SK-N-SH (cell line): ENCODE results near the gene AMN1. TPM values are rescaled to one million over a fixed set of nuclear protein-coding genes. Genes with fewer than 3 reads are reported as not detected.

Source experiments
- CTCF ChIA-PET: fragments of 300-600, 350-600 bp; formaldehyde crosslinking; extraction: SDS; loops from one replicate; lab custom pipeline; 2021; lab: Yijun Ruan, JAX
- POLR2A ChIA-PET: fragments of 350-600 bp; sonication (Branson Sonifier 250); formaldehyde crosslinking; extraction: SDS; loops from one replicate; lab custom pipeline; 2020; ENCODE audit warnings: antibody characterized with exemption, inconsistent platforms; lab: Yijun Ruan, JAX
- DNase-seq: peaks from one replicate; pipeline ENCODE4 v3.0.0; 2012
- H2AFZ ChIP-seq: fragments of 200-600 bp; sonication (generic); 2 replicates; pipeline ENCODE4 v1.8.1; 2016; ENCODE audit warnings: antibody characterized with exemption, mild to moderate bottlenecking, low read depth
- H3F3A ChIP-seq: fragments of 200-600 bp; sonication (generic); replicated peaks from 2 replicates; pipeline ENCODE3; 2016; ENCODE audit warnings: antibody characterized with exemption, mild to moderate bottlenecking; ENCODE audit not compliant: insufficient read depth
- H3K27ac ChIP-seq, 2 experiments: fragments of 200-500 bp in 1 of 2; fragments of 200-600 bp in 1 of 2; sonication (Bioruptor generic) in 1 of 2; sonication (generic), shearing (Covaris generic) in 1 of 2; 2 replicates each; pipeline versions ENCODE4 v1.5.1 to v1.6.1; 2014 to 2016; ENCODE audit warnings: low read depth in 2 of 2, inconsistent platforms in 1 of 2, low read length in 1 of 2, mild to moderate bottlenecking in 1 of 2, mixed read lengths in 1 of 2
- H3K27me3 ChIP-seq: fragments of 200-600 bp; sonication (generic), shearing (Covaris generic); 2 replicates; pipeline ENCODE4 v1.6.1; 2016; ENCODE audit warnings: mixed run types; ENCODE audit not compliant: insufficient read depth
- H3K36me3 ChIP-seq, 2 experiments: fragments of 200-500 bp in 1 of 2; fragments of 200-600 bp in 1 of 2; sonication (Bioruptor generic) in 1 of 2; sonication (generic) in 1 of 2; replicated peaks in 1 of 2; 2 replicates each; pipeline versions ENCODE3 to v1.5.1; 2014 to 2016; ENCODE audit warnings: low read length in 1 of 2, mild to moderate bottlenecking in 1 of 2; ENCODE audit not compliant: insufficient read depth in 2 of 2, control insufficient read depth in 1 of 2
- H3K4me1 ChIP-seq, 2 experiments: fragments of 200-500 bp in 1 of 2; fragments of 200-600 bp in 1 of 2; sonication (Bioruptor generic) in 1 of 2; sonication (generic), shearing (Covaris generic) in 1 of 2; 2 replicates each; pipeline versions ENCODE4 v1.5.1 to v1.6.1; 2014 to 2016; ENCODE audit warnings: low read depth in 1 of 2, low read length in 1 of 2, mixed run types in 1 of 2; ENCODE audit not compliant: insufficient read depth in 2 of 2, control insufficient read depth in 1 of 2
- H3K4me2 ChIP-seq: fragments of 200-600 bp; sonication (generic), shearing (Covaris generic); 2 replicates; pipeline ENCODE4 v1.6.1; 2017; ENCODE audit warnings: mixed run types
- H3K4me3 ChIP-seq, 2 experiments: fragments of 200-500 bp in 1 of 2; fragments of 200-600 bp in 1 of 2; sonication (Bioruptor generic) in 1 of 2; sonication (generic), shearing (Covaris generic) in 1 of 2; 2 replicates each; pipeline versions ENCODE4 v1.5.1 to v1.8.1; 2014 to 2016; ENCODE audit warnings: low read depth in 2 of 2, inconsistent platforms in 1 of 2, low read length in 1 of 2, mild to moderate bottlenecking in 1 of 2, mixed read lengths in 1 of 2, moderate library complexity in 1 of 2
- H3K79me2 ChIP-seq: fragments of 200-600 bp; sonication (generic); 2 replicates; pipeline ENCODE4 v1.8.1; 2017; ENCODE audit warnings: mild to moderate bottlenecking; ENCODE audit not compliant: insufficient read depth
- H3K9ac ChIP-seq: fragments of 200-600 bp; sonication (generic); 2 replicates; pipeline ENCODE4 v1.6.1; 2017; ENCODE audit warnings: mixed run types
- H3K9me2 ChIP-seq: fragments of 200-600 bp; sonication (generic); 2 replicates; pipeline ENCODE4 v1.6.1; 2017; ENCODE audit warnings: mixed run types
- H3K9me3 ChIP-seq: fragments of 200-600 bp; sonication (generic); 2 replicates; pipeline ENCODE4 v1.6.1; 2017; ENCODE audit warnings: mixed run types, mild to moderate bottlenecking, moderate library complexity
- H4K20me1 ChIP-seq: fragments of 200-600 bp; sonication (generic); 2 replicates; pipeline ENCODE4 v1.6.1; 2017; ENCODE audit warnings: mild to moderate bottlenecking, mixed run types; ENCODE audit not compliant: insufficient read depth
- CTCF ChIP-seq: fragments of 200-600 bp; sonication (generic); IDR thresholded peaks from 2 replicates; pipeline ENCODE4 v1.6.1; 2017; ENCODE audit warnings: antibody characterized with exemption, mild to moderate bottlenecking, moderate library complexity
- ELF1 ChIP-seq: IDR thresholded peaks from 2 replicates; pipeline ENCODE4 v1.4.0; 2012
- EP300 ChIP-seq, 2 experiments: IDR thresholded peaks; 2 replicates each; pipeline versions ENCODE4 v1.4.0 to v1.6.1; 2012; ENCODE audit warnings: borderline replicate concordance in 1 of 2, low read depth in 1 of 2, low read length in 1 of 2
- FOSL2 ChIP-seq: IDR thresholded peaks from 2 replicates; pipeline ENCODE4 v1.4.0; 2012; ENCODE audit warnings: low read depth, mild to moderate bottlenecking, moderate library complexity, borderline replicate concordance
- FOXJ3 ChIP-seq: sonication (generic); formaldehyde crosslinking; IDR thresholded peaks from 2 replicates; pipeline ENCODE4 v1.5.1; 2020; ENCODE audit warnings: mild to moderate bottlenecking, missing genetic modification reagents
- GATA2 ChIP-seq: sonication (generic); formaldehyde crosslinking; IDR thresholded peaks from 2 replicates; pipeline ENCODE4 v1.5.0; 2020; ENCODE audit warnings: mild to moderate bottlenecking, missing genetic modification reagents
- MEF2A ChIP-seq: IDR thresholded peaks from 2 replicates; pipeline ENCODE4 v1.4.0; 2012; ENCODE audit warnings: low read depth, borderline replicate concordance
- NFIC ChIP-seq: IDR thresholded peaks from 2 replicates; pipeline ENCODE4 v1.4.0; 2012; ENCODE audit warnings: borderline replicate concordance
- TCF12 ChIP-seq: IDR thresholded peaks from 2 replicates; pipeline ENCODE4 v1.4.0; 2012
- USF1 ChIP-seq: IDR thresholded peaks from 2 replicates; pipeline ENCODE4 v1.4.0; 2012; ENCODE audit warnings: low read depth, borderline replicate concordance
- USF2 ChIP-seq: fragments of 150-350 bp; IDR thresholded peaks from 2 replicates; pipeline ENCODE4 v1.6.1; 2017; ENCODE audit warnings: antibody characterized with exemption, low read length, low read depth, borderline replicate concordance
- YY1 ChIP-seq: IDR thresholded peaks from 2 replicates; pipeline ENCODE4 v1.4.0; 2012; ENCODE audit warnings: low read depth, mild to moderate bottlenecking
- ZBTB33 ChIP-seq: IDR thresholded peaks from 2 replicates; pipeline ENCODE4 v1.4.0; 2012; ENCODE audit warnings: low read depth, borderline replicate concordance
- WGBS: methylation state at CpG from one replicate; pipeline ENCODE4 v1.1.6; 2017; ENCODE audit warnings: low lambda C conversion rate; 5-methylcytosine and 5-hydroxymethylcytosine counted together
- polyA plus RNA-seq, 3 experiments: library from polyadenylated mRNA; depleted of rRNA; stranded (reverse); fragments of >200 nt; gene quantifications; 2 replicates each; pipeline ENCODE4 v1.2.3, GENCODE V29; 2012

Gene AMN1
- polyA plus RNA-seq, 1 of the 3 experiments (the other 2 are of a cell fraction) = 8.6 TPM

- Histone ChIP-seq H3K36me3 (peaks cover 0 to 3% of the 10 kb centered on the region in 2 experiments), H3K79me2 (peaks cover 1% of the 10 kb centered on the region; the same call in 1 of the 2 replicates), H3K9me2 (no peaks in the 10 kb centered on the region), H3K27ac (no peak overlapping the region), H2AFZ (no peak overlapping the region), H3K4me1 (peaks cover 0 to 13% of the 10 kb centered on the region in 2 experiments; a peak in 1 of 4 replicates), H3K9ac (no peak overlapping the region), H3K4me2 (no peak overlapping the region), H3K27me3 (no peaks in the 10 kb centered on the region), H3K4me3 (no peak overlapping the region), H3F3A (no peaks in the 10 kb centered on the region), H4K20me1 (no peaks in the 10 kb centered on the region), H3K9me3 (no peaks in the 10 kb centered on the region)
- WGBS = 87% methylated on average over 7 of the region's 7 CpGs
- TF ChIP-seq TCF12 (no peak), EP300 (IDR thresholded peaks at IDR 0.05; ENCODE audit: borderline replicate concordance in 1 of 2, low read depth in 1 of 2, low read length in 1 of 2) (no peak), USF1 (no peak), GATA2 (CRISPR knock-in tag) (no peak), ELF1 (no peak), USF2 (no peak), CTCF (no peak), FOXJ3 (CRISPR knock-in tag) (no peak), MEF2A (no peak), FOSL2 (no peak), ZBTB33 (no peak), YY1 (no peak), NFIC (no peak)
- no peak for DNase-seq
- POLR2A ChIA-PET = no interaction called here
- CTCF ChIA-PET = interaction anchor here (1.4 kb wide), 1 partner anchor 223 kb away, joined by 6 read pairs; no protein-coding TSS in a partner anchor
These were observed 102.4 kb downstream of the AMN1 start for GRCh38 chr12:31626270-31626995.
